HG02623 (cell line): ENCODE measurements around the gene FOXK1.
"Not testable (repeated sequence)": the region's sequence is repeated elsewhere in the genome, so short reads cannot be mapped to it uniquely, and the experiment has no call there.

Experiments used
- ATAC-seq: cut with Tn5 transposase; IDR thresholded peaks from one replicate; pipeline ENCODE4 v1.9.1; 2021; ENCODE audit warnings: moderate library complexity; ENCODE audit not compliant: unreplicated experiment

The FOXK1 gene

GRCh38 chr7:4797858-4798705 lies 116.0 kb downstream of the FOXK1 start:
- ATAC-seq = no peak

- ATAC-seq = no peak
Measured at GRCh38 chr7:4798706-4799235, 116.7 kb downstream of the FOXK1 start.

GRCh38 chr7:4799508-4800268 lies 117.6 kb downstream of the FOXK1 start:
- no peak for ATAC-seq

DNA sequence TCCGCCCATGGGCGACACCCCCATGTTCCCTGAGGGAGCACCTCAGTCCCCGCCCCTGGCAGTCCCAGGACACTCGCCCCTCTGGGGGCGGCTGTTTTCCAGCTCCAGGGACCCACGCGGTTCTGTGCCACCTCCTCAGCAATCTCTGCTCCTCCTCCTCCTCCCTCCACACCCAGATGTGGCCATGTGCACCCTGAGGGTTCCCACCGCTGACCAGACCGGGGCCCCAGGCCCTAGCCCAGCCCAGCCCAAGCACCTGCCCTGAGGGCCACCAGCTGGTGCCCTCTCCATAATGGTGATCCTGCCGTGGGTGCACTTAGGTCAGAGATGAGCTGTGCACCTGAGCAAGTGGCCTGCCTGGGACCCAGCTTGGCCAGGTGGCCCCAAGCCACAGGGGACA lies 118.4 kb downstream of the FOXK1 start:
- no peak for ATAC-seq

DNA sequence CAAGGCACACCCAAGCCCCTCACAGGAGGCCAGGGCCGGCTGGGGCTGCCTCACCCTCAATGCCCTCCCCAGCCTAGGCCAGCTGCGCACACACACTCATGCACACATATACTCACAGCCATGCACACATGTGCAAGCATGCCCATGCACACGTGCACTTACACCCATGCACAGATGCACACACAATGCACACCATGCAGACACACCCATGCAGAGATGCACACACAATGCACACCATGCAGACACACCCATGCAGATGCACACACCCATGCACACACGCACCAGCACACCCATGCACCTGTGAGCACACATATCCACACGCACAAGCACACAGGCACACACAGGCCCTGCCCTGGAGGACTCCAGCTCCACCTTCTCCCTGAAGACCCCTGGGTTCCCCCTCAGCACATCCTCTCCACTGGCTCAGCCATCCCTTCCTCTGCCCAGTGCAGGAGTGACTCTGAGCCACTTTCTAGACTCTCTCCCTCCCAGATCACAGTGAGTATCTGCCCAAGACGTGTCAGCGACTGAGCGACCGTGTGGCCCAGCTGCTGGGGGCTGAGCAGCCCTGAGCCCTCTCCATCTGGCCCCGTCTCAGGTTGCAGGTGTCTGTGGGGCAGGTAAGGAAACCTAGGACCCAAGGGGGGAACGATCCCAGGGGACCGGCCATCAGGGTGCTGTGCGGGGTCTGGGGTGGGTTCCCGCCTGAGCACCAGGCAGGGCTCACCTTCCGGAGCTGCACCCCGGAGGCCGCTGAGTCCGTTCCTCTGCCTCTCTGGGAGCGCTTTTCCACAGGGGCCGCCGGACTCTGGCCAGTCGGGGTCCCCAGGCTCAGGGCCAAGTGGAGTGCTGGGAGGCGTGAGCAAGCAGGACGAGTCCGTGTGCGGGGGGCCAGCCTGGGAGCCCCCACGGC lies 119.1 kb downstream of the FOXK1 start:
- ATAC-seq = no peak

- no peak for ATAC-seq
Measured at GRCh38 chr7:4801839-4802231, 119.7 kb downstream of the FOXK1 start.

- ATAC-seq = not testable (repeated sequence)
Measured at GRCh38 chr7:4802577-4802976, 120.5 kb downstream of the FOXK1 start.

DNA sequence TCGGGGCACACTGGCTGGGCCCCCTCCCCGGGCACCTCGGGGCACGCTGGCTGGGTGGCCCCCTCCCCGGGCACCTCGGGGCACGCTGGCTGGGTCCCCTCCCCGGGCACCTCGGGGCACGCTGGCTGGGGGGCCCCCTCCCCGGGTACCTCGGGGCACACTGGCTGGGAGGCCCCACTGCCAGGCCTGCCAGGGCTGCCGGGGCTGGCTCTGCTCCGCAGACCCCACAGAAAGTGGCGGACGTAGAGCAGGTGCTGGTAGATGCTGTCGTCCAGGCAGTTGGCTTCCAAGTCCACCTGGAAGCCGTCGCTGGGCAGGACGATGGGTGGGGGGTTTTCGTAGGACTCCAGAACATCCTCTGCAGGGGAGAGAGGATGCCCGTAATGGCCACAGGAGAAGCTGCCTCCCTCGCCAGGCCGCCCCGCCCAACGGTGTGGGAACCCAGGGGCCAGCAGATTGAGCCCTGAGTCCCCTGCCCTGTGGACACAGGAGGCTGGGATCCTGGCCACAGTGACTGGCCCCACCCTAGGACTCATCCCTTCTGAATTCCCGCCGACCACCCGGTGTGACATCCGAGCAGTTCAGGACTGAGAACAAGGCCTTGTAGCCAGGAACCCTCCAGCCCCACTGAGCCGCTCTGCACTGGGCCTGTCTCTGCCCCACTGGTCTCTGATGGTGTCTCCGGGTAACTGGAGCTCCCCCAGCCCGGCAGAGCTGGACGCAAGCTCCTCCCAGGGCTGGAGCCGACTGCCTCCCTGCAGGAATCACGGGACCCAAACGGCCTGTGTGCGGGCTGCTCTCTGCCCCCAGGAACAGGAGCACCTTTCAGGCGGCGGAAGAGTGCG lies 121.5 kb downstream of the FOXK1 start:
- ATAC-seq = no peak

DNA sequence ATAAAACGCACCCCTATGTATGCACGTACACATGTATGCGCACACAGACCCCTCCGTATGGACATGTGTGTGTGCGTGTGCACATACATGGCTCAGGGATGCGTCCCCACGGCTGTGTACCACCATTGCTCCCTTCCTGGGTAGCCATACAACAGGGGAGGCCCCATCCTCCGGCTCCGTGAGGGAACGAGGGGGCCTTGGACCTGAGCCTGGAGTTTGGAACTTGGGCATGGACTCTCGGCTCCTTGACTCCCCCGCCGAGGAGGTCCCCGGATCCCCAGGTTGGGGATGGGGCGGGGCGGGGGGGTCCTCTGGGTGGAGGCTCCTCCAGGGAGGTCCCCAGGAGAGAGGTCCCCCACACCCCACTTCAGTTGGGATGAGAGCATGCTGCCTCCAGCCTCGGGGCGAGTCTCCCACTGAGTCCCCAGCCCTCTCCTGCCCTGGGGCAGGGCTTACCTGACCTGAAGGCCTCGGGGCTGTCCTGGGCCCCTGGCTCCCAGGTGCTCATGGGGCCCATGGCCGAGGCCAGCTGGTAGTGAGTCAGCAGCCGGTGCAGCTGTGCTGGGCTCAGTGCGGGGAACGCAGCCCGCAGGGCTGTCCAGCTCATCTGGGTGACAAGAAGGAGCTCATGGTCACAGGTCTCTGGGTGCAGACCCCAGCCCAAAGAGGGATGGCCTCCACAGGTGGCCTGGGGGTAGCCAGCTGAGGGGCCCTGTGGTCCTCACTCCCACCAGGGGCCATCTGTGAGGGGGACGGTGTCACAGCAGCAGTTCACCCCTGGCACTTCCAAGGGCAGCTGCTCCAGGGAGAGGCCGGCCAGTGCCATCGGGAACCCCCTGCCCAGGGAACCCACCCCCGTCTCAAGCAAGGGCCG lies 123.3 kb downstream of the FOXK1 start:
- ATAC-seq = no peak

DNA sequence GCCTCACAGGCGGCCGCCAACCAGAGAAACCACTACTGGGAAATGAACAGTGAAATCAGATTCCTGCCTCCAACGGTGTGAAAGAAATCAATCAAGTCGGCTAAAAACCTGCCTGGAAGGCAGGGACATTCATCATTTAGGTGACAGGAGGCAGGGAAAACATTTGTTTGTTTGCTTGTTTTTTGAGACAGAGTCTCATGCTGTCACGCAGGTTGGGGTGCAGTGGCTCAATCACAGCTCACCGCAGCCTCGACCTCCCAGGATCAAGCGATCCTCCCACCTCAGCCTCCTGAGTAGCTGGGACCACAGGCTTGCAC lies 123.8 kb downstream of the FOXK1 start:
- no peak for ATAC-seq

DNA sequence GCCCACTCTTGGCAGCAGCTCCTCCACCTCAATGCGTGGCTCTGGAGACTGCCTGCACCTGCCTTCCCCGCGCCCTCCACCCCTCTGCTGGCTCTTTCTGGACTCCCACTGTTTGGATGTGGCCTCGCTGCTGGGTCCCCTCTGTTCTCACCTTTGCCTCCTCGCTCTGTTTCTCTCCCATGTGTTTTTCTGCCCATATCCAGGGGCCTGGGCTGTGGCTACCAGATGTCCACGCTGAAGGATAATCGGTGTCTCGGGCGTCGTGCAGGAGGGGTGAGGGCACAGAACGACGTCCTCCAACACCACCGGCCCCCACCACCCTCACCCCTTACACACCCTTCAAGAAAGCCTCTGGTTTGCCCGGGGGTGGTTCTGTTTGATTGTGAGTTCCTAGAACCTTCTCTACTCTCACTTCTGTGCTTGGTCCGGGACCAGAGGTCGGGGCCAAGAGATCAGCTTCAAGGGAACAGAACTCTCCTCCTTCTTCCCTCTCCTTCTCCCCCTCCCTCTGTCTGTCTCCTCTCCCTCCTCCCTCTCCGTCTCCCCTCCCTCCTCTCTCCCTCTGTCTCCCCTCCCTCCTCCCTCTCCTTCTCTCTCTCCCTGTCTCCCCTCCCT lies 125.0 kb downstream of the FOXK1 start:
- ATAC-seq = no peak

- ATAC-seq = no peak
Measured at GRCh38 chr7:4807598-4808016, 125.5 kb downstream of the FOXK1 start.

DNA sequence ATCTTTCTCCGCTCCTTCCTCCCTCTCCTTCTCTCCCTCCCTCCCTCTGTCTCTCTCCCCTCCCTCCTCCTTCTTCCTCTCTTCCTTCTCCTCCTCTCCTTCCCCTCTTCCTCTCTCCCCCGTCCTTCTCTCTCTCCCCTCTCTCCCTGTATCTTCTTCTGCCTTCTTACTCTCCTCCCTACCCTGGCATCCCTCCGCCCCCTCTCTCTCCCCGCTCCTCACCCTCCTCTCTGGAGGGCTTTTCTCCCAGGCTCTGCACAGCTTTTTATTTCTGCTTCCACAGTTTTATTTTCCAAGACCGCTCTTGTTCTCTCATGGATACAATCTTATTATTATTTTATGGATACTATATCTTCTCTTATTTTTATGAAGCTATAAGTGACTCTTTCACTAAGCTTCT lies 125.9 kb downstream of the FOXK1 start:
- ATAC-seq = no peak

DNA sequence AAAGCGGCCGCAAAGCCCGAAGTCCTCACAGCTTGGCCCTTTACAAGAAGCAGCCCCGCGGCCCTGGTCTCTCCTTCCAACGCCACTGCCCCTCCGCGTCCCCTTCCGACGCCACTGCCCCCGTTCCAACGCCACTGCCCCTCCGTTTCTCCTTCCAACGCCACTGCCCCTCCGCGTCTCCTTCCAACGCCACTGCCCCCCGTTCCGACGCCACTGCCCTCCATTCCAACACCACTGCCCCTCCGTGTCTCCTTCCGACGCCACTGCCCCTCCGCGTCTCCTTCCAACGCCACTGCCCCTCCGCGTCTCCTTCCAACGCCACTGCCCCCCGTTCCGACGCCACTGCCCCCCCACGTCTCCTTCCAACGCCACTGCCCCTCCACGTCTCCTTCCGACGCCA lies 126.5 kb downstream of the FOXK1 start:
- ATAC-seq = no peak

DNA sequence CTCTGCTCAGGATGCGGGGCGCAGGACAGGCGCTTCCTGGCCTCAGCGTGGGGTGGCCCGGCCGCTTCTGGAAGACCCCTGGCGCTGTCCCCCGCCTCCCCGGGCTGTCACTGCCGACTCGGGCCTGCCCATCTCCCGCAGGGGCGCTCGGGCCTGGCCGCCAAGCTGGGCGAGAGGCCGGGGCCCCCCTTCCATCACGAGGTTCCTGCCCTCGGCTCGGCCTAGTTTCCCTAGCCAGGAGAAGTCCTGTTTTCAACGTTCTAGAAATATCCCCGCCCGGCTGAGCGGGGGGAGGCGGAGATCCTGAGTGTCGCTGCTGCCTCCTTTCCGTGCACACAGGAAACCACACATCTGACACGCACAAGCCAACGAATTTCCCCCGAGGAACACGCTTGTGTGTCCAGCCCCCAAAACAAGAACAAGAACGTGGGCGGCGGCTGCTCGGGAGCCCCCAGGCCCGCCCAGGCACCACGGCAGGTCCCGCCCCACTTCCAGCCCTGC lies 127.0 kb downstream of the FOXK1 start:
- ATAC-seq = no peak

- ATAC-seq = no peak
Measured at GRCh38 chr7:4809666-4810065, 127.6 kb downstream of the FOXK1 start.

DNA sequence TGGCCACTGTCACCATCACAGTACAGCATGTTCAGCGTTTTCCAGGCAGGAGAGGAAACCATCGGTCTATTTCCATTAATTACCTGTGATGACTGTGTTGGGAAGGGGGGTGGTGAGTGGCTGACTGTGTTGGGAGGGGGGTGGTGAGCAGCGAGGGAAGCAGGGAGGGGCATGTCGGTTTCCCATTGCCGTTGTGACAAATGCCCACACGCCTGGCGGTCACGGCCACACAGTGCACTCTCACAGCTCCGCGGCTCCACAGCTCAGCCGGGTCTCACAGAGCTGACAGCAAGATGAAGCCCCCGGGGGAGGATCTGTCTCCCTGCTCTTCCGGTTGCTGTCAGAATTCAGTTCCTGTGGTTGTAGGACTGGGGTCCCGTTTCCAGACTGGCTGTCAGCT lies 132.3 kb downstream of the FOXK1 start:
- no peak for ATAC-seq

DNA sequence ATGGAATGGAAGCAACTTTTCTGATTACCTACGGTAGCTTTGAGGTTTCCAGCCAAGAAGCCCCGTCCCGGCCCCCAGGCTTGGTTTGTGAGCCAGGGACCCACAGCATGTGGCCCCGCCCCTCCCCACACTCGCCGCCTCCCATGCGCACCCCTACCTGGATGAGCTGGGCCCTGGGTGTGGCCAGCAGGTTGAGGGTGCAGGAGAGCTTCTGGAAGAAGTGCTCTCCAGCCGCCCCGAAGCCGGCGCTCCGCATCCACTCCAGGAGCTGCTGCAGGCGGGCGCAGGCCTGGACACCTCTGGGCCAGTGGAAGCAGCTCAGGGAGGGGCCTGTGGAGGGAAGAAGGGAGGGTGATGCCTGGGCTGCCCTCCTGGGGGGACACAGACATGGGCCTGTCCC lies 133.0 kb downstream of the FOXK1 start:
- no peak for ATAC-seq
